A673 (cell line): ENCODE data around the gene NCAM2. TPM values are rescaled to one million over a fixed set of nuclear protein-coding genes. Genes with fewer than 3 reads are reported as not detected.

ENCODE experiments used
- BruUV-seq: library from RNA; stranded (reverse); fragments of 400-500 nt; replicated peaks from 2 replicates; lab custom pipeline; 2021; lab: Mats Ljungman, UMichigan
- CTCF ChIA-PET: fragments of 300-600 bp; sonication (Branson Sonifier 250); formaldehyde crosslinking; loops from one replicate; lab custom pipeline; 2022; ENCODE audit warnings: antibody characterized with exemption; lab: Charles Lee
- POLR2A ChIA-PET: fragments of 300-600 bp; sonication (Branson Sonifier 250); formaldehyde crosslinking; loops from one replicate; lab custom pipeline; 2022; ENCODE audit warnings: antibody characterized with exemption; ENCODE audit not compliant: low non-redundant PET; lab: Charles Lee
- DNase-seq: peaks from one replicate; pipeline ENCODE4 v3.0.0-alpha.2; 2015; ENCODE audit warnings: low spot score
- H3K27ac ChIP-seq: fragments of 200-600 bp; sonication (generic); 2 replicates; pipeline ENCODE4 v1.5.1; 2016; ENCODE audit warnings: mixed run types, low read depth, mild to moderate bottlenecking, mixed read lengths, antibody characterized with exemption, low read length; ENCODE audit not compliant: poor library complexity, severe bottlenecking
- H3K27me3 ChIP-seq: fragments of 200-600 bp; sonication (generic); replicated peaks from 2 replicates; pipeline ENCODE4 v1.6.1; 2017; ENCODE audit warnings: mixed run types, low read depth, mild to moderate bottlenecking, mixed read lengths, antibody characterized with exemption, low read length; ENCODE audit not compliant: insufficient read depth, poor library complexity
- H3K36me3 ChIP-seq: fragments of 200-600 bp; sonication (generic); 2 replicates; pipeline ENCODE4 v1.6.1; 2016; ENCODE audit warnings: mixed run types, mild to moderate bottlenecking, mixed read lengths, antibody characterized with exemption, low read length; ENCODE audit not compliant: insufficient read depth, poor library complexity, severe bottlenecking
- H3K4me1 ChIP-seq: fragments of 200-600 bp; sonication (generic); 2 replicates; pipeline ENCODE4 v1.6.1; 2017; ENCODE audit warnings: mixed run types, mild to moderate bottlenecking, mixed read lengths, antibody characterized with exemption, low read length; ENCODE audit not compliant: insufficient read depth, poor library complexity, severe bottlenecking
- H3K4me3 ChIP-seq: fragments of 200-600 bp; sonication (generic); 2 replicates; pipeline ENCODE4 v1.5.1; 2016; ENCODE audit warnings: low read depth, mixed run types, mild to moderate bottlenecking, mixed read lengths, low read length; ENCODE audit not compliant: poor library complexity, severe bottlenecking
- H3K9me3 ChIP-seq: fragments of 200-600 bp; sonication (generic); 2 replicates; pipeline ENCODE4 v1.6.1; 2016; ENCODE audit warnings: mixed run types, low read depth, mild to moderate bottlenecking, mixed read lengths, antibody characterized with exemption, low read length; ENCODE audit not compliant: poor library complexity, severe bottlenecking
- EZH2 ChIP-seq: fragments of 200-600 bp; sonication (generic); IDR thresholded peaks from 2 replicates; pipeline ENCODE4 v1.6.1; 2017; ENCODE audit warnings: borderline replicate concordance, low read depth, mild to moderate bottlenecking, mixed read lengths, antibody characterized with exemption, low read length; ENCODE audit not compliant: poor library complexity, severe bottlenecking
- intact Hi-C: fragments of 100-400 bp; cut with micrococcal nuclease; formaldehyde crosslinking; loops from one replicate; pipeline ENCODE4 v1.10.0; 2022; ENCODE audit not compliant: unreplicated experiment
- total RNA-seq: library from RNA; stranded (reverse); gene quantifications from 2 replicates; pipeline ENCODE4 v1.2.3, GENCODE V29; 2021
- TF ChIP-seq, protein P1 (sequence below): fragments of 300-800, 200-600 bp; sonication (generic); conservative IDR thresholded peaks from 2 replicates; pipeline ENCODE4 v1.5.1; 2017; ENCODE audit warnings: low read depth, mild to moderate bottlenecking, antibody characterized with exemption, low read length, moderate library complexity, mixed read lengths

The NCAM2 gene
- total RNA-seq, 1 experiment from 2014 or later, result 38.2 TPM

DNA sequence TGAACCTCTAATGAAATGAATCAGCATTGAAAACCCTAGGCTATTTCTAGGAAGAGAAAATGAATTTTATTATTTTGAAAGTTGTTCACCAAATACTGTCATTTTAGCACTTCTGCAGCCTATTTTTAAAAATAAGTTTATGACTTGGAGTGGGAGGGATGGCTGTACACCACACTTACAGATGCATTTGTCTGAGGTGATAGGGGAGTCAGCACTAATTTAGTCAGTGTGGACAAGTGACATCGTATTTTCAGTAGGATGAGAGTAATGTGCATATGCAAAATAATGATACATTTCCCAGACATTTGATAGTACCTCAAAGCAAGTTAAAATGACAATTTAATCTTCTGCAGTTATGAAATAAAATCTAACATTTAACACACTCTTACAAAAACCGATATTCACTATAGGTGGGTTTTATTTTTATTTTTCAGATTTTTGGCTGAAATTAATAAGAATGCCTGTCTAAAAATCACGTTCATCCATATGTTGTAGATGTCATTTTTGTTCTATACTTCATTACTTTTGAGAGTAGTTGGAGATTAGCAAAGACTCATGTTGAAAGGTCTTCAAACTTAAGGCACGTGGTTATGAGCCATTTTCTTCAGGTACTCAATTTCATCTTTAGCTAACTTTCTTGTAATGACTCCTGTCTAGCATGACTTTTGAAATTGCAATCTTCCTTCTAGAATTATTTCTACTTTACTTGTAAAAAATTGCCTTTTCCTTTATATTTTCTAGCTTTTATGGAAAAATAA lies 186.7 kb downstream of the NCAM2 start:
- no peak overlapping the region for H3K27ac ChIP-seq
- ChIA-PET CTCF (no interaction called here), POLR2A (no interaction called here)
- no TSS peak for BruUV-seq
- H3K4me3 ChIP-seq, result no peak overlapping the region
- TF ChIP-seq, protein P1, sequence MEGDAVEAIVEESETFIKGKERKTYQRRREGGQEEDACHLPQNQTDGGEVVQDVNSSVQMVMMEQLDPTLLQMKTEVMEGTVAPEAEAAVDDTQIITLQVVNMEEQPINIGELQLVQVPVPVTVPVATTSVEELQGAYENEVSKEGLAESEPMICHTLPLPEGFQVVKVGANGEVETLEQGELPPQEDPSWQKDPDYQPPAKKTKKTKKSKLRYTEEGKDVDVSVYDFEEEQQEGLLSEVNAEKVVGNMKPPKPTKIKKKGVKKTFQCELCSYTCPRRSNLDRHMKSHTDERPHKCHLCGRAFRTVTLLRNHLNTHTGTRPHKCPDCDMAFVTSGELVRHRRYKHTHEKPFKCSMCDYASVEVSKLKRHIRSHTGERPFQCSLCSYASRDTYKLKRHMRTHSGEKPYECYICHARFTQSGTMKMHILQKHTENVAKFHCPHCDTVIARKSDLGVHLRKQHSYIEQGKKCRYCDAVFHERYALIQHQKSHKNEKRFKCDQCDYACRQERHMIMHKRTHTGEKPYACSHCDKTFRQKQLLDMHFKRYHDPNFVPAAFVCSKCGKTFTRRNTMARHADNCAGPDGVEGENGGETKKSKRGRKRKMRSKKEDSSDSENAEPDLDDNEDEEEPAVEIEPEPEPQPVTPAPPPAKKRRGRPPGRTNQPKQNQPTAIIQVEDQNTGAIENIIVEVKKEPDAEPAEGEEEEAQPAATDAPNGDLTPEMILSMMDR, result no peak
- TF ChIP-seq EZH2, result no peak
- peaks cover 8% of the 10 kb centered on the region for H3K4me1 ChIP-seq
- no peaks in the 10 kb centered on the region for H3K36me3 ChIP-seq
- H3K9me3 ChIP-seq, result no peaks in the 10 kb centered on the region
- no peak for DNase-seq
- H3K27me3 ChIP-seq, result no peaks in the 10 kb centered on the region
- intact Hi-C loops, result no loop called here

DNA sequence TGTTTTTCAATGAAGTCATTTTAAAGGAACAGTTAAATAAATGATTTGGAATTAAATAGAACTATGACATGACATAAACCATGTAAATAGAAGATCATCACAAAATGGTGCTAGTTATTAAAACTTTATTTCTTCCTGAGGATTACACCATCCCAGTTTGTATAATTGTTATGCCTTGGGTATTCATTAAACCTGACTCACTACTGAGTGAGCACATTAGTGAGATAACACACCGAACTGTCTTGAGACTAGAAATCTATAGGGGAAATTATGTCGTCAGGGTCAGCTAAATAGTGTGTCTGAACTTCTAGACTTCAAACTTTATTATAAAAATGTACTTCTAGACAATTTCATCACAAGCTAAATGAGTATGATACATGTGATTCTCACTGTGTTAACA lies 189.4 kb downstream of the NCAM2 start:
- POLR2A ChIA-PET, result no interaction called here
- no peak for TF ChIP-seq EZH2
- TF ChIP-seq, protein P1, result no peak
- intact Hi-C loops, result no loop called here

DNA sequence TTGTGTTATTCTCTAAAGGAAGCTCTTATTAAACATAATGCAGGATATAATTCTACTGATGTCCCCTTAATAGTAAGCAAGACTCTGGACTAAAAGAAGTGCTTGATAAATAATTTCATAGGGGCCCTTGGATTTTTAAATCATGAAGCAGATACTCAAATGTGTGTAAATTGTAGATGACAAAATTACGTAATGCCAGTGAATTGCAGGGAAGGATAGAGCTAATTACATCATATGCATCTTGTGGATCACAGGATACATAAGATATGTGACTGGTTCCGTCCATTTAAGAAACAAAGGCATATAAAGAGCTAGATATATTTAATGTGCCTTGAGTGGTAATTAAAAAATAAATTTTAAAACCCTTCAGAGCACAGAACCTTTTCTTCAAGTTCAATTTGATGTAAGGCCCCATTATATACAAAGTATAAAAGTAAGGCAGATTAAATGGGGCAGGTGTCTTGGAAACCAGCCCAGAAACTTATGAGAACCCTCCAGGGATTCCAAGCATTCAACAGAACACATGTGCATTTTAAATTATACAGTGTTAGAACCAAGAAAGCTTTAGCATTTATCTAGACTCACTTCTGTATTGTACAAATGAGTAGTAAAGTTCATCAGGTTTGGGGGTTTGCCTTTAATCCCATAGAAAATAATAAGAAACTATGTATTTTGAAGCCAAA lies 190.4 kb downstream of the NCAM2 start:
- peak; percentile 36 for DNase-seq
- Histone ChIP-seq H3K27me3 (no peaks in the 10 kb centered on the region), H3K36me3 (no peaks in the 10 kb centered on the region), H3K4me1 (peaks cover 8% of the 10 kb centered on the region), H3K27ac (no peak overlapping the region), H3K4me3 (no peak overlapping the region), H3K9me3 (no peaks in the 10 kb centered on the region)
- ChIA-PET CTCF (no interaction called here), POLR2A (no interaction called here)
- BruUV-seq, result no TSS peak
- TF ChIP-seq, protein P1, result no peak
- TF ChIP-seq EZH2, result no peak
- intact Hi-C loops, result no loop called here

More for the DNA sequence above, 189.4 kb downstream of the NCAM2 start:
- H3K4me1 ChIP-seq, result peaks cover 8% of the 10 kb centered on the region
- H3K36me3 ChIP-seq, result no peaks in the 10 kb centered on the region
- H3K27me3 ChIP-seq, result no peaks in the 10 kb centered on the region
- no peak for DNase-seq
- no TSS peak for BruUV-seq
- H3K9me3 ChIP-seq, result no peaks in the 10 kb centered on the region
- CTCF ChIA-PET, result no interaction called here
- H3K4me3 ChIP-seq, result no peak overlapping the region
- H3K27ac ChIP-seq, result no peak overlapping the region
